IgD-negative memory B cell (primary cell): ENCODE data around the gene PJA2. TPM values are rescaled to one million over a fixed set of nuclear protein-coding genes. Genes with fewer than 3 reads are reported as not detected.
"Not testable (repeated sequence)": the region's sequence is repeated elsewhere in the genome, so short reads cannot be mapped to it uniquely, and the experiment has no call there.

Experiments
- H3K27ac Mint-ChIP-seq, 3 donors: one replicate each; pipeline ENCODE4 v1.8.0; 2020 to 2022; ENCODE audit warnings: mild to moderate bottlenecking in 3 of 3, mixed read lengths in 3 of 3, moderate library complexity in 1 of 3
- H3K27me3 Mint-ChIP-seq: one replicate; pipeline ENCODE4 v1.8.0; 2021; ENCODE audit warnings: mixed read lengths
- H3K36me3 Mint-ChIP-seq: one replicate; pipeline ENCODE4 v1.8.0; 2020; ENCODE audit warnings: mild to moderate bottlenecking, mixed read lengths
- H3K4me1 Mint-ChIP-seq, 3 donors: one replicate each; pipeline ENCODE4 v1.8.0; 2020 to 2022; ENCODE audit warnings: mixed read lengths in 3 of 3, mild to moderate bottlenecking in 1 of 3
- H3K4me3 Mint-ChIP-seq, 4 donors: one replicate each; pipeline ENCODE4 v1.8.0; 2020 to 2022; ENCODE audit warnings: mild to moderate bottlenecking in 4 of 4, mixed read lengths in 4 of 4, moderate library complexity in 3 of 4
- H3K9me3 Mint-ChIP-seq, 3 donors: one replicate each; pipeline ENCODE4 v1.8.0; 2020 to 2021; ENCODE audit warnings: mixed read lengths in 3 of 3, mild to moderate bottlenecking in 1 of 3
- polyA plus RNA-seq: library from polyadenylated mRNA; unstranded; fragments of 300-500 nt; fragmentation: Illumina TruSeq; gene quantifications from one replicate; pipeline ENCODE4 v1.2.3, GENCODE V29; 2021

The PJA2 gene
- polyA plus RNA-seq, 1 donor from 2014 or later, result 45.6 TPM

GRCh38 chr5:109286628-109287027 lies 123.1 kb downstream of the PJA2 start:
- not testable (repeated sequence) for H3K27me3 Mint-ChIP-seq, H3K4me1 Mint-ChIP-seq, H3K27ac Mint-ChIP-seq, H3K4me3 Mint-ChIP-seq
- H3K36me3 Mint-ChIP-seq, result peaks cover 13% of the 10 kb centered on the region
- peaks cover 0 to 32% (median 15%) of the 10 kb centered on the region in 3 donors for H3K9me3 Mint-ChIP-seq
